ENCODE results near the gene CDKL4.
A peak's percentile ranks its signal among the peaks of the same experiment; 100 is the strongest.
"Not testable (repeated sequence)": the region's sequence is repeated elsewhere in the genome, so short reads cannot be mapped to it uniquely, and the experiment has no call there.

Gene CDKL4

GRCh38 chr2:39240758-39241157 lies 3.0 kb downstream of the CDKL4 start:
- Histone ChIP-seq H3K27ac (no peak overlapping the region), H3K4me3 (no peak overlapping the region)

- H3K27ac ChIP-seq, result no peak overlapping the region
Measured at GRCh38 chr2:39234754-39235153, 9.0 kb downstream of the CDKL4 start.

GRCh38 chr2:39232141-39232540 lies 11.6 kb downstream of the CDKL4 start:
- H3K27ac ChIP-seq, result no peak overlapping the region
- H3K4me3 ChIP-seq, result no peak overlapping the region

More at GRCh38 chr2:39234754-39235153, 9.0 kb downstream of the CDKL4 start:
- H3K4me3 ChIP-seq, result no peak overlapping the region

- Histone ChIP-seq H3K4me3 (peak overlapping the region in 2 of 7 experiments; percentile 6 to 18), H3K27ac (peak overlapping the region in 1 of 21 experiments; percentile 10)
Measured at GRCh38 chr2:39228413-39229209, 15.2 kb downstream of the CDKL4 start.

GRCh38 chr2:39227628-39228412 lies 15.9 kb downstream of the CDKL4 start:
- peak overlapping the region in 2 of 21 experiments; percentile 10 to 28 for H3K27ac ChIP-seq
- H3K4me3 ChIP-seq, result peak overlapping the region in 2 of 7 experiments; percentile 6 to 18

GRCh38 chr2:39225567-39225966 lies 18.2 kb downstream of the CDKL4 start:
- Histone ChIP-seq H3K4me3 (no peak overlapping the region), H3K27ac (no peak overlapping the region)

GRCh38 chr2:39223909-39224308 lies 19.9 kb downstream of the CDKL4 start:
- Histone ChIP-seq H3K4me3 (no peak overlapping the region), H3K27ac (no peak overlapping the region)

- no peak overlapping the region for H3K27ac ChIP-seq
Measured at GRCh38 chr2:39221459-39221858, 22.3 kb downstream of the CDKL4 start.

GRCh38 chr2:39220136-39220535 lies 23.6 kb downstream of the CDKL4 start:
- no peak overlapping the region for H3K4me3 ChIP-seq
- no peak overlapping the region for H3K27ac ChIP-seq

More at GRCh38 chr2:39221459-39221858, 22.3 kb downstream of the CDKL4 start:
- no peak overlapping the region for H3K4me3 ChIP-seq

- Histone ChIP-seq H3K4me3 (no peak overlapping the region), H3K27ac (peak overlapping the region in 2 of 21 experiments; percentile 38 to 84)
Measured at GRCh38 chr2:39218391-39218790, 25.4 kb downstream of the CDKL4 start.

- H3K27ac ChIP-seq, result peak overlapping the region in 4 of 21 experiments; percentile 9 to 84 (median 18)
Measured at GRCh38 chr2:39217192-39217550, 26.6 kb downstream of the CDKL4 start.

GRCh38 chr2:39216346-39217191 lies 27.2 kb downstream of the CDKL4 start:
- Histone ChIP-seq H3K4me3 (no peak overlapping the region), H3K27ac (peak overlapping the region in 4 of 21 experiments; percentile 21 to 84 (median 60))

More at GRCh38 chr2:39217192-39217550, 26.6 kb downstream of the CDKL4 start:
- H3K4me3 ChIP-seq, result no peak overlapping the region

- Histone ChIP-seq H3K4me3 (no peak overlapping the region), H3K27ac (peak overlapping the region in 1 of 21 experiments; percentile 84)
Measured at GRCh38 chr2:39215545-39215944, 28.2 kb downstream of the CDKL4 start.

- Histone ChIP-seq H3K27ac (no peak overlapping the region), H3K4me3 (no peak overlapping the region)
Measured at GRCh38 chr2:39213015-39213414, 30.8 kb downstream of the CDKL4 start.

- no peak overlapping the region for H3K4me3 ChIP-seq
- no peak overlapping the region for H3K27ac ChIP-seq
Measured at GRCh38 chr2:39210846-39211245, 32.9 kb downstream of the CDKL4 start.

GRCh38 chr2:39203382-39203781 lies 40.4 kb downstream of the CDKL4 start:
- Histone ChIP-seq H3K4me3 (no peak overlapping the region), H3K27ac (no peak overlapping the region)

- H3K4me3 ChIP-seq, result no peak overlapping the region
- H3K27ac ChIP-seq, result no peak overlapping the region
Measured at GRCh38 chr2:39202639-39203369, 41.0 kb downstream of the CDKL4 start.

GRCh38 chr2:39197003-39197402 lies 46.8 kb downstream of the CDKL4 start:
- H3K27ac ChIP-seq, H3K4me3 ChIP-seq: not testable (repeated sequence)

GRCh38 chr2:39194686-39195085 lies 49.1 kb downstream of the CDKL4 start:
- Histone ChIP-seq H3K27ac (no peak overlapping the region), H3K4me3 (no peak overlapping the region)
